PC-9 (cell line): ENCODE measurements around the gene PAIP2.

Experiments
- CTCF ChIP-seq: fragments of 200-600 bp; sonication (generic); conservative IDR thresholded peaks from 2 replicates; pipeline ENCODE4 v1.6.1; 2017; ENCODE audit warnings: mixed run types, antibody characterized with exemption, mild to moderate bottlenecking, moderate library complexity
- EZH2 ChIP-seq: fragments of 200-600 bp; sonication (generic); IDR thresholded peaks from 2 replicates; pipeline ENCODE4 v1.8.0; 2017; ENCODE audit warnings: antibody characterized with exemption, low read depth

- TF ChIP-seq CTCF (no peak), EZH2 (no peak)
Measured at GRCh38 chr5:139407517-139407916, 65.9 kb downstream of the PAIP2 start.
